Endothelial cell (in vitro differentiated cells): ENCODE measurements around the gene BIRC6. TPM values are rescaled to one million over a fixed set of nuclear protein-coding genes. Genes with fewer than 3 reads are reported as not detected.

Experiments
- DNase-seq: peaks from one replicate; pipeline ENCODE4 v3.0.0; 2021; ENCODE audit warnings: low spot score
- H3K27ac Mint-ChIP-seq: one replicate; pipeline ENCODE4 v1.8.0; 2021; ENCODE audit warnings: mixed read lengths, inconsistent platforms; ENCODE audit not compliant: unreplicated experiment
- H3K27me3 Mint-ChIP-seq: one replicate; pipeline ENCODE4 v1.8.0; 2021; ENCODE audit warnings: mild to moderate bottlenecking, moderate library complexity, mixed read lengths, inconsistent platforms; ENCODE audit not compliant: unreplicated experiment
- H3K36me3 Mint-ChIP-seq: one replicate; pipeline ENCODE4 v1.8.0; 2021; ENCODE audit warnings: mild to moderate bottlenecking, low read depth, mixed read lengths, inconsistent platforms; ENCODE audit not compliant: unreplicated experiment
- H3K4me1 Mint-ChIP-seq: one replicate; pipeline ENCODE4 v1.8.0; 2021; ENCODE audit warnings: mild to moderate bottlenecking, mixed read lengths, inconsistent platforms; ENCODE audit not compliant: unreplicated experiment
- H3K4me3 Mint-ChIP-seq: one replicate; pipeline ENCODE4 v1.8.0; 2021; ENCODE audit warnings: mild to moderate bottlenecking, mixed read lengths, inconsistent platforms; ENCODE audit not compliant: unreplicated experiment
- H3K9me3 Mint-ChIP-seq: one replicate; pipeline ENCODE4 v1.8.0; 2021; ENCODE audit warnings: mixed read lengths, inconsistent platforms; ENCODE audit not compliant: unreplicated experiment
- total RNA-seq: library from RNA; stranded (reverse); fragmentation: NEBNext Ultra II Directional; extraction: Animal tissue kit (Norgen Biotek cat#: 25700); gene quantifications from one replicate; pipeline ENCODE4 v1.2.1, GENCODE V29; 2021; ENCODE audit not compliant: unreplicated experiment
- TF ChIP-seq, protein P1 (sequence below): fragments of 200-600 bp; sonication (generic); IDR thresholded peaks from one replicate; pipeline ENCODE4 v1.5.0; 2021; ENCODE audit warnings: antibody characterized with exemption; ENCODE audit not compliant: unreplicated experiment

BIRC6 gene
- total RNA-seq, 1 donor from 2014 or later = 125 TPM

DNA sequence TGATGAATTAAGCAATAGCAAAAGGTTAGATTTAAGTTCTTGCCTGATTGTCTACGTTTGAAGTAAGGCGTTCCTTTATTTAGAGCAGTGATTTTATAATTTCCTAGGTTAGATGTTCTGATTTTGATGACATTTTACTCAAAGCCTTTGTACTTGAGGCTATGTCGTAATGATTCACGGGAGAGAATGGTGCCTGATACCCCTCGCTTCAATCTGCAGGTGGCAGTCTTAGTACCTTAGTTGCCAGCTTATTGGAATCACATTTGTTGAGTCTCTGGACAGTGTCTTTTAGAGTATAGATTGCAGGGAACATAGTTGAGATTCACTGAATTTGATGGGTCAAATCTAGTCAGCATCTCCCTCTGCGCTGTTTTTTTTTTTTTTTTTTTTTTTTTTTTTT lies 89.5 kb downstream of the BIRC6 start:
- H3K27me3 Mint-ChIP-seq = peaks cover 2% of the 10 kb centered on the region
- no peak for DNase-seq
- H3K4me3 Mint-ChIP-seq = peak overlapping the region; percentile 77
- peaks cover 7% of the 10 kb centered on the region for H3K4me1 Mint-ChIP-seq
- H3K9me3 Mint-ChIP-seq = peaks cover 4% of the 10 kb centered on the region
- H3K27ac Mint-ChIP-seq = no peak overlapping the region
- TF ChIP-seq, protein P1, sequence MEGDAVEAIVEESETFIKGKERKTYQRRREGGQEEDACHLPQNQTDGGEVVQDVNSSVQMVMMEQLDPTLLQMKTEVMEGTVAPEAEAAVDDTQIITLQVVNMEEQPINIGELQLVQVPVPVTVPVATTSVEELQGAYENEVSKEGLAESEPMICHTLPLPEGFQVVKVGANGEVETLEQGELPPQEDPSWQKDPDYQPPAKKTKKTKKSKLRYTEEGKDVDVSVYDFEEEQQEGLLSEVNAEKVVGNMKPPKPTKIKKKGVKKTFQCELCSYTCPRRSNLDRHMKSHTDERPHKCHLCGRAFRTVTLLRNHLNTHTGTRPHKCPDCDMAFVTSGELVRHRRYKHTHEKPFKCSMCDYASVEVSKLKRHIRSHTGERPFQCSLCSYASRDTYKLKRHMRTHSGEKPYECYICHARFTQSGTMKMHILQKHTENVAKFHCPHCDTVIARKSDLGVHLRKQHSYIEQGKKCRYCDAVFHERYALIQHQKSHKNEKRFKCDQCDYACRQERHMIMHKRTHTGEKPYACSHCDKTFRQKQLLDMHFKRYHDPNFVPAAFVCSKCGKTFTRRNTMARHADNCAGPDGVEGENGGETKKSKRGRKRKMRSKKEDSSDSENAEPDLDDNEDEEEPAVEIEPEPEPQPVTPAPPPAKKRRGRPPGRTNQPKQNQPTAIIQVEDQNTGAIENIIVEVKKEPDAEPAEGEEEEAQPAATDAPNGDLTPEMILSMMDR = no peak
- H3K36me3 Mint-ChIP-seq = peaks cover 40% of the 10 kb centered on the region

GRCh38 chr2:32450851-32451250 lies 94.0 kb downstream of the BIRC6 start:
- H3K36me3 Mint-ChIP-seq = peaks cover 12% of the 10 kb centered on the region
- no peak overlapping the region for H3K4me3 Mint-ChIP-seq
- no peak for DNase-seq
- TF ChIP-seq, protein P1 = no peak
- H3K27me3 Mint-ChIP-seq = peaks cover 2% of the 10 kb centered on the region
- H3K9me3 Mint-ChIP-seq = peaks cover 4% of the 10 kb centered on the region
- H3K27ac Mint-ChIP-seq = no peak overlapping the region
- no peaks in the 10 kb centered on the region for H3K4me1 Mint-ChIP-seq

- TF ChIP-seq, protein P1 = no peak
- Mint-ChIP-seq H3K9me3 (no peaks in the 10 kb centered on the region), H3K27ac (no peak overlapping the region)
Observed at GRCh38 chr2:32452338-32453064, 95.7 kb downstream of the BIRC6 start.

GRCh38 chr2:32453242-32454062 lies 96.6 kb downstream of the BIRC6 start:
- H3K4me3 Mint-ChIP-seq = no peak overlapping the region
- no peaks in the 10 kb centered on the region for H3K9me3 Mint-ChIP-seq
- H3K4me1 Mint-ChIP-seq = no peaks in the 10 kb centered on the region
- DNase-seq = no peak
- peaks cover 5% of the 10 kb centered on the region for H3K36me3 Mint-ChIP-seq
- H3K27ac Mint-ChIP-seq = no peak overlapping the region
- H3K27me3 Mint-ChIP-seq = peaks cover 2% of the 10 kb centered on the region
- TF ChIP-seq, protein P1 = no peak

More at GRCh38 chr2:32452338-32453064, 95.7 kb downstream of the BIRC6 start:
- no peak for DNase-seq
- peaks cover 5% of the 10 kb centered on the region for H3K36me3 Mint-ChIP-seq
- peaks cover 2% of the 10 kb centered on the region for H3K27me3 Mint-ChIP-seq
- no peaks in the 10 kb centered on the region for H3K4me1 Mint-ChIP-seq
- no peak overlapping the region for H3K4me3 Mint-ChIP-seq

- Mint-ChIP-seq H3K27ac (no peak overlapping the region), H3K4me1 (no peaks in the 10 kb centered on the region), H3K27me3 (peaks cover 2% of the 10 kb centered on the region), H3K36me3 (no peaks in the 10 kb centered on the region), H3K9me3 (no peaks in the 10 kb centered on the region), H3K4me3 (no peak overlapping the region)
- TF ChIP-seq, protein P1 = no peak
- no peak for DNase-seq
Observed at GRCh38 chr2:32455816-32456215, 99.0 kb downstream of the BIRC6 start.
